ENCODE measurements around the gene FCN1.

Gene FCN1

GRCh38 chr9:134951994-134952393, 34.3 kb upstream of the FCN1 start:
- no peak for DNase-seq (ENCODE audit: low read depth in 2 of 3, low spot score in 1 of 3)

- DNase-seq (ENCODE audit: low read depth in 2 of 3, low spot score in 1 of 3), result no peak
Observed at GRCh38 chr9:134951461-134951860, 33.7 kb upstream of the FCN1 start.

GRCh38 chr9:134950386-134951210, 32.9 kb upstream of the FCN1 start:
- no peak for DNase-seq (ENCODE audit: low read depth in 2 of 3, low spot score in 1 of 3)

GRCh38 chr9:134949681-134950385, 32.1 kb upstream of the FCN1 start:
- DNase-seq (ENCODE audit: low read depth in 2 of 3, low spot score in 1 of 3), result no peak

- DNase-seq (ENCODE audit: low read depth in 2 of 3, low spot score in 1 of 3), result no peak
Observed at GRCh38 chr9:134948149-134948548, 30.4 kb upstream of the FCN1 start.

GRCh38 chr9:134947265-134947955, 29.7 kb upstream of the FCN1 start:
- no peak for DNase-seq (ENCODE audit: low read depth in 2 of 3, low spot score in 1 of 3)

GRCh38 chr9:134946663-134947062, 29.0 kb upstream of the FCN1 start:
- no peak for DNase-seq (ENCODE audit: low read depth in 2 of 3, low spot score in 1 of 3)

- DNase-seq (ENCODE audit: low read depth in 2 of 3, low spot score in 1 of 3), result no peak
Observed at GRCh38 chr9:134945509-134946275, 28.0 kb upstream of the FCN1 start.

GRCh38 chr9:134944916-134945315, 27.2 kb upstream of the FCN1 start:
- no peak for DNase-seq (ENCODE audit: low read depth in 2 of 3, low spot score in 1 of 3)

- no peak for DNase-seq (ENCODE audit: low read depth in 2 of 3, low spot score in 1 of 3)
Observed at GRCh38 chr9:134944351-134944802, 26.7 kb upstream of the FCN1 start.

- no peak for DNase-seq (ENCODE audit: low read depth in 2 of 3, low spot score in 1 of 3)
Observed at GRCh38 chr9:134943836-134944235, 26.1 kb upstream of the FCN1 start.

- no peak for DNase-seq (ENCODE audit: low read depth in 2 of 3, low spot score in 1 of 3)
Observed at GRCh38 chr9:134943411-134943810, 25.7 kb upstream of the FCN1 start.

GRCh38 chr9:134942788-134943184, 25.1 kb upstream of the FCN1 start:
- no peak for DNase-seq (ENCODE audit: low read depth in 2 of 3, low spot score in 1 of 3)

GRCh38 chr9:134942011-134942787, 24.5 kb upstream of the FCN1 start:
- no peak for DNase-seq (ENCODE audit: low read depth in 2 of 3, low spot score in 1 of 3)

- DNase-seq (ENCODE audit: low read depth in 2 of 3, low spot score in 1 of 3), result no peak
Observed at GRCh38 chr9:134940236-134941208, 22.8 kb upstream of the FCN1 start.

- DNase-seq (ENCODE audit: low read depth in 2 of 3, low spot score in 1 of 3), result no peak
Observed at GRCh38 chr9:134939836-134940235, 22.1 kb upstream of the FCN1 start.

- DNase-seq (ENCODE audit: low read depth in 2 of 3, low spot score in 1 of 3), result no peak
Observed at GRCh38 chr9:134939080-134939733, 21.5 kb upstream of the FCN1 start.

GRCh38 chr9:134938346-134939079, 20.8 kb upstream of the FCN1 start:
- no peak for DNase-seq (ENCODE audit: low read depth in 2 of 3, low spot score in 1 of 3)

All from stimulated activated CD4-positive, alpha-beta T cell treated with anti-CD3 and anti-CD28 coated beads, Interleukin-12 subunit alpha, Interleukin-12 subunit beta, amount 100 ng/mL, for 48 hours (primary cell).